IPS-NIHi7 (cell line): ENCODE results near the gene ETS2.
A peak's percentile ranks its signal among the peaks of the same experiment; 100 is the strongest.

ENCODE experiments used
- DNase-seq: peaks from one replicate; pipeline ENCODE4 v3.0.0; 2012; ENCODE audit warnings: mixed read lengths; ENCODE audit errors: extremely low spot score

The ETS2 gene

GRCh38 chr21:38800924-38801744, 4.6 kb upstream of the ETS2 start:
- no peak for DNase-seq

GRCh38 chr21:38802050-38803026, 3.4 kb upstream of the ETS2 start:
- DNase-seq, result no peak

DNA sequence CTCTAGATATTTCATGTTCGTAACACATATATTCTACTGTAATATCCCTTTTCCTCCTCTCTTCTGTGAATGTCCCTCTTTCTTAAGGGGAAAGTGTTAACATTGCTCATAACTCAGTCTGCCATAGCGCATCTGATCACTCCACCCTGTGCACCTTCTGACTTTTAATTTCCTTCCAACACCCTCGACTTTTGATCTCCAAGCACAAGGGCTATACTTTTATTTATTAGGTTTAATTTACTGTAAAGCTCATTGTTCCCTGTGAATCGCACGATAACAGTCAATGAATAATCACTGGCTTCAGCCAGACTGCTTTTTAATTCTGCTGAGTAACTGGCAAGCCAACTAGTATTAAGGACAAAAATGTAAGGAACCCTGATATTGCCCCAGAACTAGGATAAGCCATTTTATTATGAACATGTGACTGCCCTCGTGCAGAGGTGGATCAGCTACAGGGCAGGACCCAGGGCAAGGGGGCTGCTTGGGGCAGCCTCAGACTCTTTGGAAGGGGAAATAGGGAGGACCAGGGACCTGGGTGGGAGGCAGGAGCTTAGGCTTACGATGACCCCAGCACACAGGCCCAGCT, 2.6 kb upstream of the ETS2 start:
- no peak for DNase-seq

DNA sequence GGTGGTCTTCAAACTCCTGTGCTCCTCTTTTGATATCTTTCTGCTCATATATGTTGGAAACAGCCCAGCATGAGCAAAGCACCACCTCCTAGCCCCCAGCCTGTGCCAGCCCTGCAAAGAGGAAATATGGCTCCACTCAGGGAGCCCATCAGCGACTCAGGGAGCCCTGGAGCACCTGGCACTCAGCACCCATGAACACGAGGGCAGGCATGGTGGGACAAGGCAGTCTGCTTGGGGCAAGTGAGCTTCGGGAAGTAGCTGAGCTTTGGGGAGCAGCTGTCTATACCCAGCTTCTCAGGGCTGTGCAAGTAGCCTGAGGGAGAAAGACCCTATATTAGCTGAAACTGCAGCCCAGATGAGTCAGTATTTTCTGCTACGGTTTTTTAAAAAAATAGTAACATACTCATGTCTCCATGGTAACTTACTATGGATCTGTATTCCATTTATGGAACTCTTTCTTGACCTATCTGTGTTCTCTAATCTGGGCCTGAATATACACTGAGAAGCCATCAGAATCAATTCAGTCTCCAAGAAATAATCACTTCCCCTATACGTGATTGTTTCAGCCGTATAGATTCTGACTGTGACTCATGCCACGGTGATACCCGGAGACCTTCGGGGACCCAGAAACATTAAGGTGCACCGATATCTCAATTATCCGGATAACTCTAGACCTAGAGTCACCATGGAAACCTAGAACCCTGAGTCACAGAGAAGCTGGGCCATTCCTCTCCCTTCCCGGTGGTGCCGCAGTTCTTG, 1.5 kb upstream of the ETS2 start:
- DNase-seq, result no peak

DNA sequence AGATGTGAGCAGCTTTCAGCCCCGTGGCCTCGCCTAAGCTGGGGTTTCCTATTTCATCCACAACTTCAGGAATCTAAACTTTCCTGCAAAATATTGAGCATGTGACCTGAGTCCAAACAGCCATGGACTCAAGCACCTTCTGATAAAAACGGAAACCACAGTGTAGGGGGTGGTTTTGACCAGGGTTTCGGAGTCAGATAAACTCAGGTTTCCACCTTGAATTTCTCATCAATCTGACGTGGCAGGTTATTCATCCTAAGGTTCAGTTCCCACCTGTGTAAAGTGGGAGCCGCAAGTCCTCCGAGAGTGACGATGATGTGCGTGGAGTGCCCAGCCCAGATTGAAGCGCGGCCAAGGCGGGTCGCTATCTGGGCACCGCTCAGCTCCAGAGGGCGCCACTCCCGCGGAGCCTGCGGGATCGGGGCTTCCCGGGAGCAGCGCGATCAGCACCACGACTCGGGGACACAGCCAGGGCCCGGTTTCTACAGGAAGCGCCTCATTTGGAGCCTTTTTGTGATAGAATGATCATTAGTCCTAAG, 871 bp upstream of the ETS2 start:
- DNase-seq, result peak; percentile 68

DNA sequence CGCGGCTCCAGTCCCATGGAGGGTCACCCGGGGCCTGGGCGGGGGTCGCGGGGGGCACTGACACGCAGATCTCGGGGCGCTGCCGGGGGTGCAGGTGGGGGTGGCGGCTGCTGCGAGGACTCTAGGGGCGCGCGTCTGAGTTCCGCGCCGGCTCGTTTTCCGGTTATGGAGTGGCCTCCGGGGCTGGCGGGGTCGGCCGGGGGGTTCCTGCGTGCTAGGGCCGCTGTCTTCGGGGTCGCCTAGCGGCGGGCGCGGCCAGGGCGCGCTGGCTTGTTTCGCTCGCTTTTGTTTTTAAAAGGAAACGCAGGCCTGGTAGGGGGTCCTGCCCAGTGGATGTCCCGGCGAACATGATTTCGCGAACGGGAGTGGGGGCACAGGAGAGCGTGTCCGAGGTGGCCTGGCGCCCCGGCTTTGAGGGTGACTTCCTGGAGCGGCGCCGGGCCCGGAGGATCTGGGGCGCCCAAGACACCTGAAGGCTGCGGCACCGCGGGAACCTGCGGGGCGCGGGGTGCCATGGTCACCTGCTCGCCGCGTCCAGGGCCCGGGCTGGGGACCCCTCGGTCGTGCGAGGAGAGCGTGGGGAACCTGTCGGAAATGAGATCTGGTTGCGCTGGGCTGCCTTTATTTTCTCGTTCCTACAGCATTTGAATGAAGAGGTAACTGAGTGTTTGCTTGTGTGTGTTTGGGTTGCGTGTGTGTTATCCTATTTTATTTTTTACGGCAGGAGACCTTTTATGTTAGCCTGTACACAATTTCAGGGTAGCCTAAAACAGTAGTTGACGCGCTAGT, 618 bp downstream of the ETS2 start:
- DNase-seq, result no peak

DNA sequence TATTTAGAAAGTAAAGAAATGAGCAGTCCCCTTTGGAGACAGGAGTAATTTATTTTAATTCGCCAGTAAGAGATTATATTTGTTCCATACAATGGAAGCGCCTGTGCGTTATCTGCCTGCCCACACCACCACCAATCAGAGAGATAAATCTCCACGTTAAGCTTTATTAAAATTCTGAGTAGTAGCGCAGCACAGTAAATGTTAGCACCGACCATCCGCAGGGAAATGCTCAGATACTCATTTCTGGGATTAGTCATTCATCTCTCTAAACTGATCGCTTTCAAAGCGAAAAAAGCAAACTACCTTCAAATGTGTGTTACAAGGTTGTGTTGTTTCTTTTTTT, 1.2 kb downstream of the ETS2 start:
- DNase-seq, result no peak

- DNase-seq, result no peak
Observed at GRCh38 chr21:38807441-38807871, 1.7 kb downstream of the ETS2 start.

GRCh38 chr21:38807986-38808385, 2.3 kb downstream of the ETS2 start:
- DNase-seq, result no peak

DNA sequence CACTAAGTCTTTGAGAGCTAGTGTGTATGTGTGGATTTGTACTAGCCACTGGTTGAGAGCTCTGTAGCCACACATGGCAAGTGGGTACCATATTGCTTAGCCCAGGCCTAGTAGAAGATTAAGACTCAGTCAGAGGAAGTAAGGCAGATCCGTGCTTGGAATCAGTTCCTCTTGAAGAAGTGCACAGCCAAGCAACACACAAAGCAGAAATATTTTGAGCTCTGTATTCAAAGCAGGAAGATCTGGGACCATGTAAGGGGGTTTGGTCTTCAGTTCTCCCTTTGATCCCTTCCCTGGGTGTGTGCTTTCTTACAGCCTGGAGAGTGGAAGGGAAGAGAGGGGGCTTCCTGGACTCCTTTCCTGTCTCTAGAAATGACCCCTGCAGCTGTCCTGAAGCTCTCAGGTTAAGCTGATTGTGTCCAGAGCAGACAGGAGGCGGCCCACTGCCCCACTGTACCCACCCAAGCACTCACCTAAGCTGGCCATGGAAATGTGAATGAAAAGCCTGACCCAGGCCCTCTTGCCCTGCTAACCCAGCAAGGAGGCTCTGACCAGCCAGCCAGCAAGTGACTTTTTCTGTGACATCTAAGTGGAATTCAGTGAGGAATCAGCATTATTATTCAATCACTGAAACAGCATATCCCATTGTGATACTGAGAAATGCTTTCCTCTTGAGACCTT, 3.6 kb downstream of the ETS2 start:
- DNase-seq, result no peak

DNA sequence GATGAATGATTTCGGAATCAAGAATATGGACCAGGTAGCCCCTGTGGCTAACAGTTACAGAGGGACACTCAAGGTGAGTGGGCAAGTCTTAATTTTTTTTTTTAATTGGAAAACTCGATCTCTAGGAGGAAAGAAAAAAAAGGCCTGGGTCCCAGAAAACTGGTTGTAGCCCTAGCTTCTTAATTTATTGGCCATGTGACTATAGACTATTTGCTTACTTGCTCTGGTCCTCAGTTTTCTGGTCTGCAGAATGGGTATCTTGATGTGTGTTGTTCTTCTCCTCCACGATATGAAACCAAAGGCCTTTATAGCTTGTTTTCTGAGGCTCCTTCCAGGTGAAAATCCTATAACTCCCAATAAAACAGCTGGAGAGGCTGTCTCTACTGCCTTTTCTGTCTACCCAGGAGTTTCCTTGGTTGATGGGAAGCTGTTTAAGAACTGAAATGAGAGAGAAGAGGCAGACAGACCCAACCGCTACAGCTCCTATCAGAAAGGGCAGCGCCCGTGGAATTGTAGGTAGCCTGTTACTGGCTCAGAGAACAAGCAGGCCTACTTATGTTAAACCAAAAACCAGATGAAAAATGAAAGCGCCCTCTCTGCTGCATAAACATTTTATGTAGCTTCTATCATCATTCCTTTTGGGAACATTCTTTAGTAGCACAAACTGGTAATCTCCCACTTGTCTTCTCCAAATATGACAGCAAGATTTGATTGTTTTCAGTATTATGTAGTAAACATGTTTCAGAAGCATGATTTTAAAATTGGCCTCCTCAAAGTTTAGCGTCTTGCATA, 4.5 kb downstream of the ETS2 start:
- DNase-seq, result no peak

GRCh38 chr21:38810826-38811164, 5.1 kb downstream of the ETS2 start:
- no peak for DNase-seq

DNA sequence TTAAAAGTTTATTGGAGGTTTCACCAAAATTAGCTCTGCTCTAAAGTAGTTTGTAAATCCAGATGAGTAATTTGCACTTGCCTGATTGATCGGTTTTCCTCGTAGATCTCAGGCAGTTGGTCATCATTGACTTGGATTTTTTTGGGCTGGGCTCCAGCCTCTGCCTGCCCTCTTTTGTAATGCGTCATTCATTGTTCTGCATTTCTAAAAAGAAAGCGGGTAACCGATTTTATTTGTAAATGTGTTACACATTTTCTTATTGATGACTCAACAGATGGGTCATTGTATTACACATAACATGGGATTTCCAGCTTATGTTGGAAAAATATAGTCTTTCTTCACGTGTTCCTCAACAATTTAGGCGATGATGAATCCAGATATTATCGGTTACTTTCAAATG, 5.5 kb downstream of the ETS2 start:
- no peak for DNase-seq

GRCh38 chr21:38813143-38813542, 7.4 kb downstream of the ETS2 start:
- peak; percentile 50 for DNase-seq

- DNase-seq, result no peak
Observed at GRCh38 chr21:38813547-38813946, 7.8 kb downstream of the ETS2 start.

DNA sequence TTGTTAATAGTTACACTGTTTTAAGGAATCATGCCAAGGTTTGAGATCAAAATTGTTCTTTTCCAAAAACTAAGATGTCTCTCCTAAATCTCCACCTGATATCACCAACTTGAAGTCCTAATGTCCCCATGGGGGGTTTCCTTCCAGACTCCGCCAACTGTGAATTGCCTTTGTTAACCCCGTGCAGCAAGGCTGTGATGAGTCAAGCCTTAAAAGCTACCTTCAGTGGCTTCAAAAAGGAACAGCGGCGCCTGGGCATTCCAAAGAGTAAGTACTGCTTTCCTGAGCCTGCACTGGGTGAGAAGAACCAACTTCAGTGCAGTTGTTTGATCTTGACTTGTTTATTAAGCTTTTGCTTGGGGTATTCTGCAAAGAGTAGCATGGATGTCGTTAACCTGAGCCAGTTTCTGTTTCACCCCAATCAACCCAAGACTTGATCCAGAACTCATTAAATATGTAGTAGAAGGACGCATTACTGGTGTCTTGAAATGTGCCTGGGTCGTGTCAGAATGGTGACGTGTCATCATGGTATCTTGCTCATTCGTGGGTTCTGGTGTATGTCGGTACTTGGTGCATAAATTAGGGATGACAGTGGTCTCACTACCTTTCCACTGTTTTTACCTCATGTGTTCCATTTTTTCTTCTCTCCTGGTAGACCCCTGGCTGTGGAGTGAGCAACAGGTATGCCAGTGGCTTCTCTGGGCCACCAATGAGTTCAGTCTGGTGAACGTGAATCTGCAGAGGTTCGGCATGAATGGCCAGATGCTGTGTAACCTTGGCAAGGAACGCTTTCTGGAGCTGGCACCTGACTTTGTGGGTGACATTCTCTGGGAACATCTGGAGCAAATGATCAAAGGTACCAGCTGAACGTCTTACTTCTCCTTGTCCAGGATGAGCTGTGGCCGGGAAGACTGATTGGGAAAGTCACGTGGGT, 8.7 kb downstream of the ETS2 start:
- peak; percentile 52 for DNase-seq

DNA sequence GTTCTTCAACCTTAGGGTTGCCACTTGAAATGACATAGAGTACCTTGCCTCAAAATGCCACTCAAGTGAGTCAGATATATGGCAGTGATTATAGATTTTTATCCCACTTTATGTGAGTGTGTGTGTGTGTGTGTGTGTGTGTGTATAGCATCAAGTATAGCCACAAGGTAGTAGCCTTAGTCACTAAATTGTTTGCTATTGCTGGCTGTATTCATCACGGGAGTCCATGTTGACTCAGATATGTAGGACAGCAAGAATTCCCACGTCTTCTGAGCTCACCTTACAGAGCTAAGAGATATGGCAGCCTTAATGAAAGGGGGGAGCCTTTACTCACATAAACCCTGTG, 9.3 kb downstream of the ETS2 start:
- no peak for DNase-seq

GRCh38 chr21:38816400-38816977, 10.8 kb downstream of the ETS2 start:
- no peak for DNase-seq
